ENCODE measurements around the gene PTPN14. TPM values are rescaled to one million over a fixed set of nuclear protein-coding genes. Genes with fewer than 3 reads are reported as not detected.
"Not testable (repeated sequence)": the region's sequence is repeated elsewhere in the genome, so short reads cannot be mapped to it uniquely, and the experiment has no call there.

Gene PTPN14
- total RNA-seq, 1 donor from 2014 or later: 42.4 TPM

GRCh38 chr1:214513394-214513793 lies 38.0 kb downstream of the PTPN14 start:
- DNase-seq (ENCODE audit: low spot score): no peak

DNA sequence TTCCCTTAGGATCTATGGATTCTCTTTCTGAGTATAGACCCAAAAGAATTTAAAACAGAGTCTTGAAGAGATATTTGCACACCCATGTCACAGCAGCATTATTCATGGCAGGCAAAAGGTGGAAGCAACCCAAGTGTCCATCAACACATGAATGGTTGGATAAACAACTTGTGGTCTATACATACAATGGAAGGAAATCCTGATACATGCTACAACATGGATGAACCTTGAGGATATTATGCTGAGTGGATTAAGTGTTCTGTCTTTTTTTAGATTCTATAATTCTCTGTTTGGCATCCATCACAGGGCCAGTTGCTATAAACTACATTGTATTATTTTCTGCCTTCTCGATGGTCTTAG lies 39.8 kb downstream of the PTPN14 start:
- DNase-seq (ENCODE audit: low spot score): no peak

GRCh38 chr1:214510914-214511638 lies 40.3 kb downstream of the PTPN14 start:
- DNase-seq (ENCODE audit: low spot score): no peak

DNA sequence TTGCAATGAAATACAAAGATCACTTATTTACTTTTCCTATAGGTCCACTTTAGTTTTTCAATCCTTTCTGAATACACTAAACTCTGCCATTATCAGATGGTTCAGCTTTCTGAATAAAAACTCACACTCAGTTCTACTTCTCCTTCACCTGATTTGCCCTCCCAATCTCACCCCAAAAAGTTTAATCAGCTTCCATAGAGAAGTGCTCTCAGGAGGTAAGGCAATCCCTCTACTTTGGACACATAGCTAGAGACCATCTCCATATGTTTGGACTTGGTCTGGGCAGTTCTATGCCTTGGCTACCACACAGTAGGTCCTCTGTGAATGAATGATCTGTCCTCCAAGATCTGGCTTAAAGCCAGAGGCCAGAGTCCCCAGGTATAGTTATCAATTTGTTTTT lies 40.9 kb downstream of the PTPN14 start:
- no peak for DNase-seq (ENCODE audit: low spot score)

- not testable (repeated sequence) for DNase-seq (ENCODE audit: low spot score)
Measured at GRCh38 chr1:214509622-214510021, 41.8 kb downstream of the PTPN14 start.

GRCh38 chr1:214506972-214507431 lies 44.4 kb downstream of the PTPN14 start:
- DNase-seq (ENCODE audit: low spot score): no peak

GRCh38 chr1:214505134-214505533 lies 46.3 kb downstream of the PTPN14 start:
- no peak for DNase-seq (ENCODE audit: low spot score)

DNA sequence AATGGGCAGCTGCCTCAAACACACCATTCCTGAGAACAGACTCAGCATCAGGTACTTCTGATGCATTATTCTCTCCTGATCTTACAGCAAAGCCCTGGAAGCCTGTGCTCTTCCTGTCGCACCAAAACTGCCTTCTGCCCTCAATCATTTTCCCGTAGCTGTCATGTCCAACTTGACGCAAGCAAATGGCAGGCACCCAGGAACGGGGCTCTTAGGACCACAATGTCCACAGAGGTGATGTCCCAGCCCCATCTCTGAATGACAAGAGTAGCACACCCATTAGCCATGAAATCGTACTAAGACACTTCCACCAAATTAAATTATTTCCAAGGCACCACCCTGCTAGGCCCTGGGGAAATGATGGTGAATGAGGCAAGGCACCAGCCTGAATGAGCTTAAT lies 47.1 kb downstream of the PTPN14 start:
- DNase-seq (ENCODE audit: low spot score): no peak

DNA sequence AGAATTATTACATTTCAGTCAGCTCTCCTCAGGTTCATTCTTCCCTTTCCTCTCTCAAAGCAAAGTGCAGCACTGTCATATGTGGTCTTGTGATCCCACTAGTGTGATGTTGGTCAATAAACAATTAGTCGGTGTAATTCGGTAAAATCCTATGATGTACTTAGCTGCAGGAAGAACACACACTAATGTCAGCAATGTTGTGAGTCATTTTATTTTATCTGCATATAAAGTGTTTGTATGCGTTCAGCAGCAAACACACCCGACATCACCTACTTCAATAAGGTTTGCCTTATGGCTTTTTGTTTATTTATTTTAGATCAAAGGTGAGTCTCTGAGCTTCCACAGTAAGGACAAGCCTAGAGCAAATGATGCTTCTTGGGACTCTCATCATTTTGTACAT lies 47.8 kb downstream of the PTPN14 start:
- DNase-seq (ENCODE audit: low spot score): no peak

GRCh38 chr1:214500340-214501055 lies 50.9 kb downstream of the PTPN14 start:
- DNase-seq (ENCODE audit: low spot score): no peak

GRCh38 chr1:214499732-214500131 lies 51.7 kb downstream of the PTPN14 start:
- DNase-seq (ENCODE audit: low spot score): no peak

DNA sequence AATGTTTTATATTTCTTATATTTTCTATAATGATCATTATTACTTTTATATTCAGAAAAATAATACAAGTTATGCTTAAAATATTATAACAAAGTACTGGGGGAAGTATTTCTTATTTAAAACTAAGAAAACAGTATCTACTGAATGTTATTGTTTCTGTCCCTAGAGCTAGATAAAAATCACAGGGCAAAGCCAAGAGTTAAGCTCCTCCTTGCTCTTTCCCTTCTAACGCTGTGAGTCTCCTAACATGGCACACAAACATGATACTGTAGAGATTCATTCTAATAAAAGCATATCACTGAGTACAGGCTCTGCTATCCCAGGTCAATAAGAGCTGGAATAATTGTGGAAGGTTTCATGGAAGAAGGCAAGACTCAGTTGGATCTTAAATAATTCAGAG lies 53.4 kb downstream of the PTPN14 start:
- no peak for DNase-seq (ENCODE audit: low spot score)

- DNase-seq (ENCODE audit: low spot score): no peak
Measured at GRCh38 chr1:214496126-214496525, 55.3 kb downstream of the PTPN14 start.

- DNase-seq (ENCODE audit: low spot score): no peak
Measured at GRCh38 chr1:214494706-214495105, 56.7 kb downstream of the PTPN14 start.

- DNase-seq (ENCODE audit: low spot score): not testable (repeated sequence)
Measured at GRCh38 chr1:214494179-214494578, 57.2 kb downstream of the PTPN14 start.

- DNase-seq (ENCODE audit: low spot score): no peak
Measured at GRCh38 chr1:214493126-214493796, 58.1 kb downstream of the PTPN14 start.

DNA sequence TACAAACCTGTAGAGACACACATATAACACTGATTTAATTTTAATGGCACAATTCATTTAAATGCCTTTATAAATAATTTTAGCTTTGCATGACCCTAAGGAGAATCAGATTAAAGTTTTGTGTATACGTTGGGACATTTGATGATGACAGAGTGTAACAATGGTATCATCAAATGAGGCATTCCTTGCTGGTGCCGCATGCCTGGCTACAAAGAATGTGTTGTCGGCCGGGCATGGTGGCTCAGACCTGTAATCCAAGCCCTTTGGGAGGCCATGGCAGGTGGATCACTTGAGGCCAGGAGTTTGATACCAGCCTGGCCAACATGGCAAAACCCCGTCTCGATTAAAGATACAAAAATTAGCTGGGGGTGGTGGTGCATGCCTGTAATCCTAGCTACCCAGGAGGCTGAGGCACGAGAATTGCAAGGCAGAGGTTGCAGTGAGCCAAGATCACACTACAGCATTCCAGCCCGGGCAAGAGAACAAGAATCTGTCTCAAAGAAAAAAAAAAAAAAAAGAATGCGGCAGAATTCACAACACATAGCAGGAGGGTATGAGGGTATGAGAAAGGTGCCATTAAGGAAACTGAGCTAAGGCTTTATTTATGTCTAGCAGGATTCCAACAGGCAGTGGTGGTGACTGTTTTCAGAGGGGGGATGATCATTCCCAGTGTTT lies 58.9 kb downstream of the PTPN14 start:
- DNase-seq (ENCODE audit: low spot score): no peak

DNA sequence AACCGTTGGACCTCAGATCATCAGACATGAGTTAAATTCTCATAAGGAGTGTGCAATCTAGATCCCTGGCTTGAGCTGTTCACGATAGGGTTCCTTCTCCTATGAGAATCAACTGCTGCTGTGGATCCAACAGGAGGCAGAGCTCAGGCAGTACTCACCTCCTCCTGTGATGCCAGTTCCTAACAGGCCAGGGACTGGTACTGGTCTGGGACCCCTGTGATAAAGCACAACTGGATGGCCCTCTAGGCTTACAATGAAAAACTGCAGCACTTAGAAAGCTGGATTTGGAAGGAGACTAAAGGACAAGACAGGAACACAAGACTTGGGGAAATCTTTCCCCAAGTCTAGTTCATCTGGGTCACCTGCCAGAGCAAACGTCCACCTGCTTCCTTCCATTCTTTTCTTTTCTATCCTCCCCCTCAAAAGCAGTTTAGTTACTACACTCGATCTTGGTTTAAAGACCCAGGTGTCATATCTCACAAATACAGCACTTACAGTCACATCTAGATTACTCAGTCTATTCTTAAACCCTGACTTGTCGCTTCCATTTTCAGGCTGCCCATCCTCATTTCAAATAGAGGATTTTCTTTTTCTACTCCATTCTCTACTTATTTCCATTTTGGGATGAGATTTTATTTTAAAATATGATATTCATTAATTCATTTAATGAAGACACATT lies 59.8 kb downstream of the PTPN14 start:
- no peak for DNase-seq (ENCODE audit: low spot score)

DNA sequence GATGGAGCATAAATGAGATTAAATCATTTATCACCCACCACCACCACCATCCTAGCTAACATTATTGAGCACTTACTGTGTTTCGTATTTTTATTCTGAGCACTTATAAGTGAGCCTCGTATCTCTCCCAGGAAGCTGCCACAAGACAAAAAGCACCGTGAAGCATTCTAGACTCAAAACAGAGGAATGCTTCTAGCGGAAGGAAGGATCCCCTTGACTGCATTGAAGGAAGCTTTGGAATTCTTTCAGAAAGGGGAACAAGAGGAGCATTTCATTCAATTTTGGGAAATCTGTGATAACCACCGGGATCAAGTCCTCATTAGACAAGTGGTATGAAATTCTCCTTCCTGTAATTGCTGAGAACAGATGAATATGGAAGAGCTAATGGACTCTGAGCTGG lies 66.3 kb downstream of the PTPN14 start:
- DNase-seq (ENCODE audit: low spot score): no peak

DNA sequence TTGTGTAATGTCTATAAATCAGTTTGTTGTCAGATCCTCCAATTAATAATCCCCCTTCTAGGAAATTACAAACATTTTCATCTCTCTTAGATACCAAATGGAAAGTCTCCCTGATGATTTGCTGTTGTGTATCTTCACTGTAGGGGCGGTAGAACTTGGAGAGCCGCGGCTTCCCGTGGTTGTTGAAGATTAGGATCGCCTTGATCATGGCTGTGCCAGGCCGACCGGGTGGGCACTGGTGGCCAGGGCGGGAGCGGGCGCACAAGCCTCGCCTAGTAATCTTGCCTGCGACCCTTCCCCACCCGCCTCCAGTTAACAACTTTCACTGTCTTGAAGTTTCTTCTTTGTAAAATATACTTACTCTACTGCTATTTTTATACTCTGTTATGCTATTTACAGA lies 68.2 kb downstream of the PTPN14 start:
- DNase-seq (ENCODE audit: low spot score): not testable (repeated sequence)

- DNase-seq (ENCODE audit: low spot score): not testable (repeated sequence)
Measured at GRCh38 chr1:214481983-214482634, 69.3 kb downstream of the PTPN14 start.

All from umbilical cord (tissue), 2 donors.